Measurements from ENCODE around the gene DFFB.
"Not testable (repeated sequence)": the region's sequence is repeated elsewhere in the genome, so short reads cannot be mapped to it uniquely, and the experiment has no call there.

DFFB gene

GRCh38 chr1:3856923-3857790, at the start of gene DFFB, which contains the start of gene CEP104:
Gene DFFB, plus strand, starts transcription at chr1:3857476. Its CDS starts 128 bp downstream, at chr1:3857604.
Gene CEP104, minus strand, starts transcription at chr1:3857211. Its CDS starts 4,804 bp downstream, at chr1:3852407.
- peak; percentile 99 for DNase-seq

GRCh38 chr1:3807769-3808168, 49.5 kb upstream of the DFFB start:
- no peak for DNase-seq

GRCh38 chr1:3809680-3810079, 47.6 kb upstream of the DFFB start:
- DNase-seq, result no peak

- DNase-seq, result not testable (repeated sequence)
These were observed 47.0 kb upstream of the DFFB start for GRCh38 chr1:3810149-3810761.

- DNase-seq, result no peak
These were observed 45.7 kb upstream of the DFFB start for GRCh38 chr1:3811595-3811911.

GRCh38 chr1:3814065-3814464, 43.2 kb upstream of the DFFB start:
- no peak for DNase-seq

- no peak for DNase-seq
These were observed 42.3 kb upstream of the DFFB start for GRCh38 chr1:3814771-3815561.

- peak; percentile 69 for DNase-seq
These were observed 40.7 kb upstream of the DFFB start for GRCh38 chr1:3816331-3817137.

- no peak for DNase-seq
These were observed 40.0 kb upstream of the DFFB start for GRCh38 chr1:3817138-3817740.

- no peak for DNase-seq
These were observed 39.3 kb upstream of the DFFB start for GRCh38 chr1:3817821-3818597.

GRCh38 chr1:3819771-3820200, 37.5 kb upstream of the DFFB start:
- peak; percentile 37 for DNase-seq

GRCh38 chr1:3820316-3820715, 37.0 kb upstream of the DFFB start:
- no peak for DNase-seq

- peak; percentile 92 for DNase-seq
These were observed 36.3 kb upstream of the DFFB start for GRCh38 chr1:3821004-3821403.

GRCh38 chr1:3821447-3821846, 35.8 kb upstream of the DFFB start:
- DNase-seq, result peak; percentile 78

- DNase-seq, result no peak
These were observed 35.4 kb upstream of the DFFB start for GRCh38 chr1:3821908-3822307.

- DNase-seq, result no peak
These were observed 34.9 kb upstream of the DFFB start for GRCh38 chr1:3822421-3822820.

GRCh38 chr1:3824650-3825049, 32.6 kb upstream of the DFFB start:
- no peak for DNase-seq

GRCh38 chr1:3825356-3825755, 31.9 kb upstream of the DFFB start:
- DNase-seq, result no peak

- DNase-seq, result no peak
These were observed 29.4 kb upstream of the DFFB start for GRCh38 chr1:3827813-3828307.

- no peak for DNase-seq
These were observed 28.9 kb upstream of the DFFB start for GRCh38 chr1:3828391-3828790.

- no peak for DNase-seq
These were observed 25.6 kb upstream of the DFFB start for GRCh38 chr1:3831689-3832088.
